ENCODE measurements around the gene ILKAP.

The ILKAP gene

GRCh38 chr2:238143239-238143951 is 60.1 kb downstream of the ILKAP start:
- Histone ChIP-seq H3K27me3 (ENCODE audit: control insufficient read depth, insufficient read depth, low read length) (no peaks in the 10 kb centered on the region), H3K4me2 (ENCODE audit: low read length) (peak overlapping the region; percentile 75), H3K9me3 (replicated peaks; ENCODE audit: low read length) (no peaks in the 10 kb centered on the region), H3K36me3 (ENCODE audit: insufficient read depth, low read length) (no peaks in the 10 kb centered on the region), H3K9ac (ENCODE audit: low read depth, low read length) (peak overlapping the region; percentile 70), H3K4me1 (ENCODE audit: control insufficient read depth, insufficient read depth, low read length) (peaks cover 44% of the 10 kb centered on the region), H3K4me3 (ENCODE audit: low read length) (peak overlapping the region; percentile 52)

GRCh38 chr2:238142382-238143205 is 60.9 kb downstream of the ILKAP start:
- Histone ChIP-seq H3K4me1 (ENCODE audit: control insufficient read depth, insufficient read depth, low read length) (peaks cover 52% of the 10 kb centered on the region), H3K9ac (ENCODE audit: low read depth, low read length) (peak overlapping the region; percentile 70), H3K4me2 (ENCODE audit: low read length) (peak overlapping the region; percentile 75), H3K36me3 (ENCODE audit: insufficient read depth, low read length) (no peaks in the 10 kb centered on the region), H3K4me3 (ENCODE audit: low read length) (peak overlapping the region; percentile 34), H3K9me3 (replicated peaks; ENCODE audit: low read length) (no peaks in the 10 kb centered on the region), H3K27me3 (ENCODE audit: control insufficient read depth, insufficient read depth, low read length) (no peaks in the 10 kb centered on the region)

GRCh38 chr2:238141541-238142318 is 61.8 kb downstream of the ILKAP start:
- Histone ChIP-seq H3K9ac (ENCODE audit: low read depth, low read length) (peak overlapping the region; percentile 21), H3K27me3 (ENCODE audit: control insufficient read depth, insufficient read depth, low read length) (no peaks in the 10 kb centered on the region), H3K36me3 (ENCODE audit: insufficient read depth, low read length) (no peaks in the 10 kb centered on the region), H3K4me3 (ENCODE audit: low read length) (peak overlapping the region; percentile 34), H3K4me1 (ENCODE audit: control insufficient read depth, insufficient read depth, low read length) (peaks cover 60% of the 10 kb centered on the region), H3K9me3 (replicated peaks; ENCODE audit: low read length) (no peaks in the 10 kb centered on the region), H3K4me2 (ENCODE audit: low read length) (peak overlapping the region; percentile 75)

GRCh38 chr2:238140721-238141540 is 62.6 kb downstream of the ILKAP start:
- no peaks in the 10 kb centered on the region for H3K9me3 ChIP-seq (replicated peaks; ENCODE audit: low read length)
- no peak overlapping the region for H3K9ac ChIP-seq (ENCODE audit: low read depth, low read length)
- peak overlapping the region; percentile 34 for H3K4me3 ChIP-seq (ENCODE audit: low read length)
- H3K4me2 ChIP-seq (ENCODE audit: low read length): peak overlapping the region; percentile 75
- no peaks in the 10 kb centered on the region for H3K36me3 ChIP-seq (ENCODE audit: insufficient read depth, low read length)
- H3K27me3 ChIP-seq (ENCODE audit: control insufficient read depth, insufficient read depth, low read length): no peaks in the 10 kb centered on the region
- peaks cover 63% of the 10 kb centered on the region for H3K4me1 ChIP-seq (ENCODE audit: control insufficient read depth, insufficient read depth, low read length)

GRCh38 chr2:238140040-238140439 is 63.5 kb downstream of the ILKAP start:
- H3K27me3 ChIP-seq (ENCODE audit: control insufficient read depth, insufficient read depth, low read length): no peaks in the 10 kb centered on the region
- H3K36me3 ChIP-seq (ENCODE audit: insufficient read depth, low read length): no peaks in the 10 kb centered on the region
- no peaks in the 10 kb centered on the region for H3K9me3 ChIP-seq (replicated peaks; ENCODE audit: low read length)
- H3K4me1 ChIP-seq (ENCODE audit: control insufficient read depth, insufficient read depth, low read length): peaks cover 63% of the 10 kb centered on the region
- no peak overlapping the region for H3K4me2 ChIP-seq (ENCODE audit: low read length)
- no peak overlapping the region for H3K4me3 ChIP-seq (ENCODE audit: low read length)
- no peak overlapping the region for H3K9ac ChIP-seq (ENCODE audit: low read depth, low read length)

GRCh38 chr2:238139196-238140039 is 64.1 kb downstream of the ILKAP start:
- peak overlapping the region; percentile 60 for H3K4me2 ChIP-seq (ENCODE audit: low read length)
- no peaks in the 10 kb centered on the region for H3K9me3 ChIP-seq (replicated peaks; ENCODE audit: low read length)
- no peaks in the 10 kb centered on the region for H3K27me3 ChIP-seq (ENCODE audit: control insufficient read depth, insufficient read depth, low read length)
- peak overlapping the region; percentile 59 for H3K4me3 ChIP-seq (ENCODE audit: low read length)
- H3K4me1 ChIP-seq (ENCODE audit: control insufficient read depth, insufficient read depth, low read length): peaks cover 63% of the 10 kb centered on the region
- no peaks in the 10 kb centered on the region for H3K36me3 ChIP-seq (ENCODE audit: insufficient read depth, low read length)
- H3K9ac ChIP-seq (ENCODE audit: low read depth, low read length): peak overlapping the region; percentile 76

GRCh38 chr2:238138331-238139195 is 64.9 kb downstream of the ILKAP start, which contains the start of gene KLHL30:
Gene KLHL30 (plus strand): TSS chr2:238138668. CDS start chr2:238140755, 2,087 bp downstream.
- Histone ChIP-seq H3K4me2 (ENCODE audit: low read length) (peak within 1 kb of the TSS; percentile 60), H3K36me3 (ENCODE audit: insufficient read depth, low read length) (no peaks in the 10 kb centered on the region), H3K27me3 (ENCODE audit: control insufficient read depth, insufficient read depth, low read length) (no peaks in the 10 kb centered on the region), H3K9me3 (replicated peaks; ENCODE audit: low read length) (no peaks in the 10 kb centered on the region), H3K9ac (ENCODE audit: low read depth, low read length) (peak within 1 kb of the TSS; percentile 76), H3K4me1 (ENCODE audit: control insufficient read depth, insufficient read depth, low read length) (peaks cover 57% of the 10 kb centered on the region), H3K4me3 (ENCODE audit: low read length) (peak within 1 kb of the TSS; percentile 59)

- Histone ChIP-seq H3K27me3 (ENCODE audit: control insufficient read depth, insufficient read depth, low read length) (no peaks in the 10 kb centered on the region), H3K9me3 (replicated peaks; ENCODE audit: low read length) (no peaks in the 10 kb centered on the region), H3K4me2 (ENCODE audit: low read length) (no peak overlapping the region), H3K4me3 (ENCODE audit: low read length) (no peak overlapping the region), H3K9ac (ENCODE audit: low read depth, low read length) (no peak overlapping the region), H3K36me3 (ENCODE audit: insufficient read depth, low read length) (no peaks in the 10 kb centered on the region), H3K4me1 (ENCODE audit: control insufficient read depth, insufficient read depth, low read length) (peaks cover 50% of the 10 kb centered on the region)
Observed at GRCh38 chr2:238137885-238138284, 65.6 kb downstream of the ILKAP start.

GRCh38 chr2:238136820-238137537 is 66.5 kb downstream of the ILKAP start:
- H3K36me3 ChIP-seq (ENCODE audit: insufficient read depth, low read length): no peaks in the 10 kb centered on the region
- peak overlapping the region; percentile 62 for H3K4me3 ChIP-seq (ENCODE audit: low read length)
- no peaks in the 10 kb centered on the region for H3K27me3 ChIP-seq (ENCODE audit: control insufficient read depth, insufficient read depth, low read length)
- no peaks in the 10 kb centered on the region for H3K9me3 ChIP-seq (replicated peaks; ENCODE audit: low read length)
- peaks cover 41% of the 10 kb centered on the region for H3K4me1 ChIP-seq (ENCODE audit: control insufficient read depth, insufficient read depth, low read length)
- peak overlapping the region; percentile 67 for H3K9ac ChIP-seq (ENCODE audit: low read depth, low read length)
- peak overlapping the region; percentile 78 for H3K4me2 ChIP-seq (ENCODE audit: low read length)

Data from skeletal muscle satellite cell (primary cell).